LNCaP clone FGC (cell line): ENCODE measurements around the gene MFAP4.

Source experiments
- DNase-seq: peaks from one replicate; pipeline ENCODE4 v3.0.0-alpha.2; 2011; ENCODE audit warnings: low read depth
- H3K4me3 ChIP-seq: 2 replicates; pipeline ENCODE4 v1.5.1; 2011; ENCODE audit warnings: mild to moderate bottlenecking, low read depth, low read length, control low read depth
- CTCF ChIP-seq: IDR thresholded peaks from 2 replicates; pipeline ENCODE4 v1.5.1; 2012; ENCODE audit warnings: mild to moderate bottlenecking; ENCODE audit not compliant: control insufficient read depth, insufficient read depth; ENCODE audit errors: extremely low read depth

Gene MFAP4

DNA sequence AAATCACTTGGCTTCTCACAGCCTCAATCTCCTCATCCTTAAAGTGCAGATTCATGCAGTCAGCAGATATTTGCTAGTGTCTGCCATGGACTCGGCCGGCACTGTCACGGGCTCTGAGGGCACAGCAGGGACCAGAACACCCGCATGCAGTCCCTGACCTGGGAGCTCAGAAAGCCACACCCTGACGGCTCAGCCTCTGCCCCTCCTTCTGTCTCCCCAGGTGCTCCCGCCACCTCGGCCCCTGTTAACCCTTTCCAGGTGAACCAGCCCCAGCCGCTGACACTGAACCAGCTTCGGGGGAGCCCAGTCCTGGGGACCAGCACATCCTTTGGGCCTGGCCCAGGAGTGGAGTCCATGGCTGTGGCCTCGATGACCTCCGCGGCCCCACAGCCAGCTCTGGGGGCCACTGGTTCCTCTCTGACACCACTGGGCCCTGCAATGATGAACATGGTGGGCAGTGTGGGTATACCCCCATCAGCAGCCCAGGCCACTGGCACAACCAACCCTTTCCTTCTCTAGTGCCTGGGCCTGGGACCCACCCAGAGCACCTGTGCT is 53.2 kb downstream of the MFAP4 start:
- no peak overlapping the region for H3K4me3 ChIP-seq
- DNase-seq: no peak
- TF ChIP-seq CTCF: no peak
